ENCODE results near the gene COPS9. TPM values are rescaled to one million over a fixed set of nuclear protein-coding genes. Genes with fewer than 3 reads are reported as not detected.

Gene COPS9
- total RNA-seq, 2 donors from 2014 or later: 156 to 179 TPM

DNA sequence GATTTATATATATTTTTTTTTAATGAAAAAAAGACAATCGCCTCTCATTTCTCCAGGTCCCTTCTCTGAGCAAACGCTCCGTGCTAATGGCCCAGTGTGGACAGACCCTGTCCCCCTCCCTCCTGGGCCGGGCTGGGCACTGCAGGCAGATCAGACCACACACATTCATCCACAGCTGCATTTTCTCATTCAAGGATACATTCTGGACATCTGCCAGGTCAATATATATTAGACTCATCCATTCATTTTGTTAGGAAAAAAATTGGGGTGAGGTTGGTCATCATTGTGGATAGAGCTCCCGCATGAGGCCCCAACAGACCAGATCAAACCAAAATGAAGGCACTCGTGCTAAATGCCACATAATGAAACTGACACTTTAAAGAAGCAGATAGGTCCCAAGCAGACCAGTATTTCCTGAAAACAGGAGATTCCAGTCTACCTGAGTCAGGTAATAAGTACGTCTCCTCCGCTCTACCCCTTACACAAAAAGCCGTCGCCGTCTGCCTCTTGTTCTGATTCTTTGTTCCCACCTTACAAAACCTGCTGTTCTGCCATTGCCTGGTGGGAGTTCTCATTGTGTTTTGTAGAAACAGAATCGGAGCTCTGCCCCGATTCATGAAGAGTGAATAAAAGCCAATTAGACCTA, 19.8 kb upstream of the COPS9 start:
- no peaks in the 10 kb centered on the region for H3K9me3 ChIP-seq
- WGBS: 66% methylated on average over 13 of the region's 13 CpGs
- H3K4me3 ChIP-seq: no peak overlapping the region
- no peaks in the 10 kb centered on the region for H3K27me3 ChIP-seq (replicated peaks; ENCODE audit: insufficient read depth)
- no peaks in the 10 kb centered on the region for H3K4me1 ChIP-seq (replicated peaks)
- intact Hi-C loops (cut with DNase I): no loop called here
- DNase-seq (ENCODE audit: low spot score): no peak
- H3K27ac ChIP-seq: no peak overlapping the region
- TF ChIP-seq POLR2A (IDR thresholded peaks at IDR 0.05): no peak
- TF ChIP-seq POLR2AphosphoS5 (IDR thresholded peaks at IDR 0.05): no peak
- no peak for TF ChIP-seq CTCF (IDR thresholded peaks at IDR 0.05)
- no peaks in the 10 kb centered on the region for H3K36me3 ChIP-seq

GRCh38 chr2:240155048-240155744, 19.1 kb upstream of the COPS9 start:
- Histone ChIP-seq H3K27ac (no peak overlapping the region), H3K4me1 (replicated peaks) (no peaks in the 10 kb centered on the region), H3K27me3 (replicated peaks; ENCODE audit: insufficient read depth) (no peaks in the 10 kb centered on the region), H3K36me3 (no peaks in the 10 kb centered on the region), H3K9me3 (no peaks in the 10 kb centered on the region), H3K4me3 (no peak overlapping the region)
- TF ChIP-seq POLR2A (IDR thresholded peaks at IDR 0.05) (no peak), CTCF (IDR thresholded peaks at IDR 0.05) (no peak), POLR2AphosphoS5 (IDR thresholded peaks at IDR 0.05) (no peak)
- DNase-seq (ENCODE audit: low spot score): no peak
- intact Hi-C loops (cut with DNase I): no loop called here
- WGBS: 56% methylated on average over 17 of the region's 17 CpGs

- H3K36me3 ChIP-seq: no peaks in the 10 kb centered on the region
- no peaks in the 10 kb centered on the region for H3K4me1 ChIP-seq (replicated peaks)
- intact Hi-C loops (cut with DNase I): no loop called here
- H3K4me3 ChIP-seq: no peak overlapping the region
- no peaks in the 10 kb centered on the region for H3K9me3 ChIP-seq
- WGBS: 90% methylated on average over 8 of the region's 8 CpGs
- TF ChIP-seq POLR2A (IDR thresholded peaks at IDR 0.05) (no peak), CTCF (IDR thresholded peaks at IDR 0.05) (no peak), POLR2AphosphoS5 (IDR thresholded peaks at IDR 0.05) (no peak)
- DNase-seq (ENCODE audit: low spot score): no peak
- no peaks in the 10 kb centered on the region for H3K27me3 ChIP-seq (replicated peaks; ENCODE audit: insufficient read depth)
- no peak overlapping the region for H3K27ac ChIP-seq
These were observed 18.5 kb upstream of the COPS9 start for GRCh38 chr2:240154606-240155005.

GRCh38 chr2:240153418-240153817, 17.3 kb upstream of the COPS9 start:
- H3K4me3 ChIP-seq: no peak overlapping the region
- no peak overlapping the region for H3K27ac ChIP-seq
- no peaks in the 10 kb centered on the region for H3K4me1 ChIP-seq (replicated peaks)
- intact Hi-C loops (cut with DNase I): no loop called here
- H3K36me3 ChIP-seq: no peaks in the 10 kb centered on the region
- WGBS: 86% methylated on average over 3 of the region's 3 CpGs
- no peaks in the 10 kb centered on the region for H3K9me3 ChIP-seq
- TF ChIP-seq CTCF (IDR thresholded peaks at IDR 0.05) (no peak), POLR2AphosphoS5 (IDR thresholded peaks at IDR 0.05) (no peak), POLR2A (IDR thresholded peaks at IDR 0.05) (no peak)
- H3K27me3 ChIP-seq (replicated peaks; ENCODE audit: insufficient read depth): no peaks in the 10 kb centered on the region
- DNase-seq (ENCODE audit: low spot score): no peak
